SK-N-SH (cell line): ENCODE results near the gene NUAK2.

Experiments used
- CHD2 ChIP-seq: fragments of 150-350 bp; IDR thresholded peaks from 2 replicates; pipeline ENCODE4 v1.6.1; 2018; ENCODE audit warnings: low read length; ENCODE audit not compliant: partially characterized antibody
- EP300 ChIP-seq, 2 experiments: IDR thresholded peaks; 2 replicates each; pipeline versions ENCODE4 v1.4.0 to v1.6.1; 2012; ENCODE audit warnings: borderline replicate concordance in 1 of 2, low read depth in 1 of 2, low read length in 1 of 2
- JUND ChIP-seq: IDR thresholded peaks from 2 replicates; pipeline ENCODE4 v1.4.0; 2012
- MXI1 ChIP-seq: IDR thresholded peaks from 2 replicates; pipeline ENCODE4 v1.6.1; 2012; ENCODE audit warnings: mild to moderate bottlenecking, low read depth, low read length, improper control_type of control experiment
- RXRA ChIP-seq: IDR thresholded peaks from 2 replicates; pipeline ENCODE4 v1.4.0; 2012; ENCODE audit warnings: low read depth, mild to moderate bottlenecking, borderline replicate concordance
- TF ChIP-seq, protein P1 (sequence below): fragments of 200-600 bp; sonication (generic); IDR thresholded peaks from 2 replicates; pipeline ENCODE4 v1.6.1; 2017; ENCODE audit warnings: antibody characterized with exemption, mild to moderate bottlenecking, moderate library complexity

- no peak for TF ChIP-seq RXRA
- no peak for TF ChIP-seq MXI1
- TF ChIP-seq, protein P1, sequence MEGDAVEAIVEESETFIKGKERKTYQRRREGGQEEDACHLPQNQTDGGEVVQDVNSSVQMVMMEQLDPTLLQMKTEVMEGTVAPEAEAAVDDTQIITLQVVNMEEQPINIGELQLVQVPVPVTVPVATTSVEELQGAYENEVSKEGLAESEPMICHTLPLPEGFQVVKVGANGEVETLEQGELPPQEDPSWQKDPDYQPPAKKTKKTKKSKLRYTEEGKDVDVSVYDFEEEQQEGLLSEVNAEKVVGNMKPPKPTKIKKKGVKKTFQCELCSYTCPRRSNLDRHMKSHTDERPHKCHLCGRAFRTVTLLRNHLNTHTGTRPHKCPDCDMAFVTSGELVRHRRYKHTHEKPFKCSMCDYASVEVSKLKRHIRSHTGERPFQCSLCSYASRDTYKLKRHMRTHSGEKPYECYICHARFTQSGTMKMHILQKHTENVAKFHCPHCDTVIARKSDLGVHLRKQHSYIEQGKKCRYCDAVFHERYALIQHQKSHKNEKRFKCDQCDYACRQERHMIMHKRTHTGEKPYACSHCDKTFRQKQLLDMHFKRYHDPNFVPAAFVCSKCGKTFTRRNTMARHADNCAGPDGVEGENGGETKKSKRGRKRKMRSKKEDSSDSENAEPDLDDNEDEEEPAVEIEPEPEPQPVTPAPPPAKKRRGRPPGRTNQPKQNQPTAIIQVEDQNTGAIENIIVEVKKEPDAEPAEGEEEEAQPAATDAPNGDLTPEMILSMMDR: no peak
- no peak for TF ChIP-seq JUND
- no peak for TF ChIP-seq CHD2
- no peak for TF ChIP-seq EP300 (IDR thresholded peaks at IDR 0.05; ENCODE audit: borderline replicate concordance in 1 of 2, low read depth in 1 of 2, low read length in 1 of 2)
Observed at GRCh38 chr1:205270271-205270670, 51.3 kb downstream of the NUAK2 start.
